HG03457 (cell line): ENCODE data around the gene ANKLE2.
"Not testable (repeated sequence)": the region's sequence is repeated elsewhere in the genome, so short reads cannot be mapped to it uniquely, and the experiment has no call there.

Source experiments
- ATAC-seq: cut with Tn5 transposase; IDR thresholded peaks from one replicate; pipeline ENCODE4 v1.9.1; 2021; ENCODE audit warnings: moderate number of reproducible peaks; ENCODE audit not compliant: unreplicated experiment

The ANKLE2 gene

GRCh38 chr12:132777614-132778013 lies 16.0 kb upstream of the ANKLE2 start:
- ATAC-seq: no peak

DNA sequence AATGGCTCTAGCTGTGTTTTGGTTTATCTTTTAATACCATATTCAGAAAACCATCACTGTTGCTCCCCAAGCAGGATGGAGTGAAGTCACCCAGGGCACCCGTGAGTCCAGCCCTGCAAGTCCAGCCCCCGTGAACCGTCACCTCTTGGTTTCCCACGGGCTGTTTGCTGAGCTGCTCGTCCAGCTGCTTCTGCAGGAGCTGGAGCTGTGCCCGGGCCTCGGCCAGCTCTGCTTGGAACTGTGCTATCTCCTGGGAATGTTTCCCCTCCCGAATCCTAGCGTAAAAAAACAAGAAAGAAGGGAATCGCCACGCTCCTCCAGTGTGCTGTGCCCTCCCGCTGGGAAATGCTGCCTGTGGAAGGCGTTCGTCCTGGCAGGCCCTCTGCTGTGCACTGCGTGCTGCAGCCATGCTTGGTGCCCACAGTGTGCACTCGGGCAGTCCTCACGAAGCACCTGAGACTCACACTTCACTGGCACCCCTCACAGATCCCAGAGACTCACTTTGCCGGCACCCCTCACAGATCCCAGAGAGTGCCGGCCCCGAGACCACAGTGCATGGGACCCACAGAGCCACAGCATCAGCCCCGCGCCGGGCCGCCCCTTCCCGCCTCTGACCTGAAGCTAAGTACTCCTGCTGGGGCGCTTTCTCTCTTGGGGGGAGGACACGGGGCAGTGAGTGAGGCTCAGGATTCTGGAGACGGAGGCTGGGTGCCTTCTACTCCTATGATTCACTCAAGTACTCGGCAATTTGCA lies 15.4 kb upstream of the ANKLE2 start:
- ATAC-seq: no peak

DNA sequence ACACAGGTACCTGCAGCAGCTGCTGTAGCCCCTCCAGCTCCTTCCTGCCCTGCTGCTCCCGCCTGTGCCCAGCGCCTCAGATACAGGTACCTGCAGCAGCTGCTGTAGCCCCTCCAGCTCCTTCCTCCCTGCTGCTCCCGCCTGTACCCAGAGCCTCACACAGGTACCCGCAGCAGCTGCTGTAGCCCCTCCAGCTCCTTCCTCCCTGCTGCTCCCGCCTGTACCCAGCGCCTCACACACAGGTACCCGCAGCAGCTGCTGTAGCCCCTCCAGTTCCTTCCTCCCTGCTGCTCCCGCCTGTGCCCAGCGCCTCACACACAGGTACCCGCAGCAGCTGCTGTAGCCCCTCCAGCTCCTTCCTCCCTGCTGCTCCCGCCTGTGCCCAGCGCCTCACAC lies 14.6 kb upstream of the ANKLE2 start:
- ATAC-seq: not testable (repeated sequence)

GRCh38 chr12:132775502-132776229 lies 14.0 kb upstream of the ANKLE2 start:
- ATAC-seq: no peak

DNA sequence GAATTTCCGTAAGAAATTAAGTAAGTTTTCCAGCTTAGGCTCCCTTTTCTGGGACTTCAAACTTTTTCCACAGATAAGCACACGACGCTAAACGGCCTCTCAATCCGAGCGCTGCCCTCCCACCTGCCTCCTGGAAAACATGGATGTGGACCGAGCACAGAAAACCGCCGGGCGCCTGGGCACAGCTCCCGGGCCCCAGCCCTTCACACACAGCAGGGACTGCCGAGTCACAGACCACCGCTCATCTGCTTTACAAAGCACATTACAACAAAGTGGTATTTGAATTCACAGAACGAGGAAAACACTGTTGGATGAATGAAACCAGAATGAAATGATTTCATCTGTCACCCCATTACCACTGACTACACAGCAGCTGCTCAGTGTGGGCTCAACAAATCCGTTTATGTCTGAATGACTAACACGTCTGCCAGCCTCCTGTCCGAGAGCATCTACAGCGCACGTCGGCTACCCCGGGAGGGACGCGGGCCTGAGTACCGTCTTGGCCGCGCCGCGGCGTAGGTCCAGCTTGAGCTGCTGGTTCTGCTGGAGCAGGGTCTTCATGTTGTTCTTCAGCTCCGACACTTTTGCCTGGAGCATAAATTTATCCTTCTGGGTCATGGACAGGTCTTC lies 13.1 kb upstream of the ANKLE2 start:
- ATAC-seq: no peak

DNA sequence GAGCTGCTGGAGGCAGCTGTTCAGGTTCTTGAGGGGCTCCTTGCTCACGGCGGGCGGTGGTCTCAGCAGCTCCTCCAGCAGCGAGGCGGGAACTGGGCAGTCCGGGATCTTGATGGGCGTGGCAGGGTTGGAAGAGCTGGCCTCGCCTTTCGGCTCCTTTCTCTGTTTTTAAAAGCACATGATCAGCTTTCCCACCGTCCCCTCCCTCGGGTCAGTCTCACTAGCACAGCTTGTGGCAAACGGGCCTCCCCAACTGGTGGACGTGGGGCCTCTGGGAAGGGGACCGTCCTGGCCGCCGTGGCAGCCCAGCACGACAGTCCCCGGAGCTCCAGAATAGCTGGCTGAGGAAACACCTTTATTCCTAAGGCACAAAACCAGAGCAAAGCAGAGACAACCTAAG lies 12.5 kb upstream of the ANKLE2 start:
- no peak for ATAC-seq

- no peak for ATAC-seq
Measured at GRCh38 chr12:132773077-132773955, 11.7 kb upstream of the ANKLE2 start.

DNA sequence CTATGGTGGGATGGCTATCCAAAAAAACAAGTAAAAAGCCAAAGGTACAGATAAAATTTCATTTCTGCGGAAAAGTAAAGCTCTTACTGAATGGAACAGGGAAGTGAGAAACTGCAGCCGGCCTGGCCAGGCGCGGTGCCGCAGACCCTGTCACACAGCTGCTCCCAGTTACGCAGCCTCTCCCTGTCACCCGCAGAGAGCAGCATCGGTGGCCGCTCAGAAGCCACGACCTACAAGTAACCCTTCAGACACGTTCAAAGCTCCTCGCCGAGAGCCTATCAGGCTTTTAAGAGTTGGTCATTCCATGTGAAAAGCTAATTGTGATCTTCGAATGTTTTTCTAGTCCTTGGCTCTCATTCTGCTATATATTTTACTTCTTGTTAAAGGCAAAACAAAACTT lies 11.0 kb upstream of the ANKLE2 start:
- no peak for ATAC-seq

DNA sequence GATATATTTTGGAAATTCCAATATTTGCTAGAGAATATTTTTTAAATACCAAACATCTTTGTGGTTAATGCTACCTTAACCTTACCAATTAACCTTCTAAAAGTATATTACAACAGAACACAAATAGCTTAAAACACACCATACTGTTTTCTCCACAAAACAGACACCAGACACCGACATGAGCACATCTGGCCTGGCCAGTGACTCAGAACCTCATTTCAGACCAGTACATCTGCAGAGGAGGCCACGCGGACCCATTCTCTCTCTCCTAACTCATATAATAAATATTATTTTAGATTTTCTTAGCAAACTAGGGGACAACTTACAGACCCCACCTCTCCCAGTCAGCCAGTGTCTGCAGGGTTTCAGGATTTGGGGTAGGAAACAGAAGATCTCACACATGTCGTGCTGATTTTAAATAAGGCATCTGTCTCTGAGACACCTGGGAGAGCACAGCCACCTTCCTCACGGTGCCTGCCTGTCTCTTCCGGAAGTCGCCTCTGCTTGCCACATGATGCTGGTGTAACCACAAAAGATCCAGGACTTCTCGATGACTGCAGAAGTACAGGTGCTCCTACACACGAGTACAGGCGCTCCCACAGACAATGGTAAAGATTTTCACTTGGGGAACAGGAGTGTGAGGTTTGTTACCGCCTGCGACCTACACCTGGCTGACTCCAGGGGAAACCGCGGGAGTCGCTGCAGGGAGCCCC lies 9.7 kb upstream of the ANKLE2 start:
- no peak for ATAC-seq

GRCh38 chr12:132766380-132767085 lies 4.9 kb upstream of the ANKLE2 start:
- ATAC-seq: no peak

GRCh38 chr12:132765361-132765760 lies 3.7 kb upstream of the ANKLE2 start:
- no peak for ATAC-seq

DNA sequence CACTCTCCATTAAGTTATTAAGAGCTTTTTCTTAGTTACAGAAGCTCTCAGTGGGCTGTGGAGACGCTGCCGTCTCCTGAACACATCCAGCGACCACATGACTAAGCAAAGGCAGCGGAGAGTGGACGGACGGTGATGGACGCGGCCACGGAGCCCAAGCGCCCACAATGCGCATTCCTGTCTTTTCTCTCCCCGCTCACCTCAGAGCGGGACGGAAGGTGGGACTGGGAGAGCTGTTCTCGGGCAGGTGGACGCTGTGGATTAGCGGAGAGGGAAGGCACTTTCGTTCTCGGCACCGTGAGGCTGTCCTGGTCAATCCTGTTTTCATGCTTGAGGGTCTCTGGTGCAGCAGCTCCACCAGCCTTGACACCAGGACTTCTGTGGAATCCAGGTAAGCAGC lies 2.6 kb upstream of the ANKLE2 start:
- ATAC-seq: no peak

DNA sequence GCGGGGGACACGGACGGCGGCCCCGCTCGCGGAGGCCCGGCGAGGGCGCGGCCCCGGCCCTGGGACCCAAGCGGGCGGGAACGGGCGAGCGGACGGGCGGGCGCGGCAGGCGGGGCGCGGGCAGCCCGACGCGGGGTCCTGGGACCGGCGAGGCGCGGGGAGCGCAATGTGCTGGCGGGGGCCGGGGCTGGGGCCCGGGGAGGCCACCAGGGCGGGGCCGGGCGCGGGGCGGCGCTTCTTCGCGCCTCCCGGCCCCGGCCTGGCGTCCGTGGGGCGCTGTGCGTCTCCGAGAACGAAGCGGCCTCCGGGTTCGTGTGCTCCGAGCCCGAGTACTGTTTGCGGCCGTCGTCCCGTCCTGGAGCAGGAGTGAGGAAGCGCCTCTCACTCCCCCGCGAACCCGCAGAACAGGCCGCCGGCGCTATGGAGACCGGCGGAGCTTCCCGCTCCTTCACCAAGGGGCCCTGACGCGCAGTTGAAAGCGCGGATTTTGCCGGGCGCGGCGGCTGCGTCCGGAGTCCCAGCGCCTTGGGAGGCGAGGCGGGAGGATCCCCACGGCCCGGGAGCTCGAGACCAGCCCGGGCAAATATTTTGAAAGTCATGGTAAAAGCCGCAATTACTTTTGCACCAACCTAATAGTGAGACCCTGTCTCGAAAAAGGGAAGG lies 420 bp upstream of the ANKLE2 start:
- ATAC-seq: peak; percentile 77

- no peak for ATAC-seq
Measured at GRCh38 chr12:132759359-132759758, 2.3 kb downstream of the ANKLE2 start.

GRCh38 chr12:132758825-132759224 lies 2.8 kb downstream of the ANKLE2 start:
- not testable (repeated sequence) for ATAC-seq

GRCh38 chr12:132754160-132754932 lies 7.3 kb downstream of the ANKLE2 start:
- ATAC-seq: no peak

DNA sequence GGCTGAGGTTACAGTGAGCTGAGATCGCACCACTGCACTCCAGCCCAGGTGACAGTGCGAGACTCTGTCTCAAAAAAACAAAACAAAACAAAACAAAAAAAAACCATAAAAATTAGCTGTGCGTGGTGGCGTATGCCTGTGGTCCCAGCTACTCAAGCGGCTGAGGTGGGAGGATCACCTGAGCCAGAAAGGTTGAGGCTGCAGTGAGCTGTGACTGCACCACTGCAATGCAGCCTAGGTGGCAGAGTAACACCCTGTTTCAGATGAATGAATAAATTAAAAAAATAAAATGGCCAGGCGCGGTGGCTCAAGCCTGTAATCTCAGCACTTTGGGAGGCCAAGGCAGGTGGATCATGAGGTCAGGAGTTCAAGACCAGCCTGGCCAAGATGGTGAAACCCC lies 8.0 kb downstream of the ANKLE2 start:
- not testable (repeated sequence) for ATAC-seq

DNA sequence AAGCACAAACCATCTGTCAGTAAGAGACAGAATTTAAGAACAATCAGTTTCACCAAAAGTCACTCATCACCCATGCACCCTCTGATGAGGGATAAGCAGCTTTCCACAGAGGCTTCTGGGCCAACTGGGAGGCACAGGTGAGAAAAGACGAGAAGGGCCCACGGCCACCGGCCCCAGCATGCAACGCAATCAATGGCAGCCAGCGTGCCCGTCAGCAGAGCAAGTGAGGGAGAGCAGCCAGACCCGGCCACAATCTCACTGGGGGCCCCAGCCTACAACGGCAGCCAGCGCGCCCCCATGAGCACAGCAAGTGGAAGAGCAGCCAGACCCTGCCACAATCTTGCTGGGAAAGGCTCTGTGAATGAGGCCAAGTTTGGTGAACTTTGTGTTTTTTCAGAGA lies 13.3 kb downstream of the ANKLE2 start:
- no peak for ATAC-seq

DNA sequence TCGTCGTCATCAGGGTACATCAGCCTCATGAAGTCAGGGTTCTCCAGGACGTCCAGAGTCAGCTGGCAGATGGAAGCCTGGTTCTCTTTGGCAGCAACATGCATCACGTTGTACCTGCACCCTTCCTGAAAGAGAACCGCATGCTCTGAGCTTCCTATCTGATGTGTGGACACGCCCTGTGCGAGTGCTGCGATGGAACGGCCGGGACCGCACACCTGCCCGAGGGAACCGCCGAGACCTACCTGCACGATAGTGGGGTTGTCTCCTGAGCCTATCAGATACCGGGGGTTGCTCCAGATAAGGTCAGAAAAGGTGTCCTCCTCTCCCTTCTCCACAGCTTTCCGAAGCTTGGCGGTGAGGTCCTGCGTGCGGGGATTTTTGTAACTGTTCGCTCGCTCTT lies 13.7 kb downstream of the ANKLE2 start:
- no peak for ATAC-seq
